Parathyroid adenoma (tissue), 2 donors: ENCODE measurements around the gene NR2C2.
"Not testable (repeated sequence)": the region's sequence is repeated elsewhere in the genome, so short reads cannot be mapped to it uniquely, and the experiment has no call there.

Experiments used
- H2AFZ ChIP-seq: fragments of 300-600 bp; sonication (generic); one replicate; pipeline ENCODE4 v1.7.0; 2017; ENCODE audit warnings: antibody characterized with exemption, mild to moderate bottlenecking
- H3K27ac ChIP-seq: fragments of 300-600 bp; sonication (generic); one replicate; pipeline ENCODE4 v1.7.0; 2017
- H3K27me3 ChIP-seq: fragments of 300-600 bp; sonication (generic); one replicate; pipeline ENCODE4 v1.7.0; 2017; ENCODE audit warnings: low read length; ENCODE audit not compliant: control insufficient read depth, insufficient read depth
- H3K36me3 ChIP-seq: fragments of 300-600 bp; sonication (generic); one replicate; pipeline ENCODE4 v1.7.0; 2017; ENCODE audit warnings: low read length; ENCODE audit not compliant: control insufficient read depth, insufficient read depth
- H3K4me1 ChIP-seq: fragments of 300-600 bp; sonication (generic); one replicate; pipeline ENCODE4 v1.7.0; 2017; ENCODE audit warnings: control low read depth
- H3K4me2 ChIP-seq: fragments of 300-600 bp; sonication (generic); one replicate; pipeline ENCODE4 v1.7.0; 2017; ENCODE audit warnings: low read length
- H3K4me3 ChIP-seq: fragments of 300-600 bp; sonication (generic); one replicate; pipeline ENCODE4 v1.7.0; 2017; ENCODE audit warnings: low read depth, low read length
- H3K79me2 ChIP-seq: fragments of 300-600 bp; sonication (generic); one replicate; pipeline ENCODE4 v1.7.0; 2017; ENCODE audit warnings: control low read depth
- H3K9ac ChIP-seq: fragments of 300-600 bp; sonication (generic); one replicate; pipeline ENCODE4 v1.7.0; 2017; ENCODE audit warnings: mild to moderate bottlenecking
- H3K9me3 ChIP-seq: fragments of 300-600 bp; sonication (generic); one replicate; pipeline ENCODE4 v1.7.0; 2017; ENCODE audit warnings: low read length; ENCODE audit not compliant: control insufficient read depth
- TF ChIP-seq, protein P1 (sequence below): fragments of 300-600 bp; sonication (generic); IDR thresholded peaks from one replicate; pipeline ENCODE4 v1.7.0; 2017; ENCODE audit warnings: antibody characterized with exemption, mild to moderate bottlenecking
- donor health status: primary hyperparathyroidism.

Gene NR2C2

DNA sequence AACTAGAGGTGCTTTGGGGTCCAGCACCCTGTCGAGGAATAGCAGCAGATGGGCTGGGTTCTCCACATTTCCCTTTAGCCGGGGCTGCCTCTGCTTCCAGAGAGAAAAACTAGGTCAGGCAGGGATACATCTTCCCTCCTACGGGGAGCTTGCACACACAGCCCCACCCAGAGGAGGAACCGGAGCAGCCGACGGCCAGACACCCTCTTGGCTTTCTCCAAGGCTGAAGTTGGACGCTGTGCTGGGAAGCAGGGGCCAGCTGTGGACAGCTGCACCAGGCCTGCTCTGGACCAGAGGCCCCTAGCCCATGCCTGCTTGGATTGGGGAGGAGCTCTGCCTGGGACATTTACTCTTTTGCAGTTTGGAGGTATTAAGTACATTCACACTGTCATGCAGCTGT lies 44.7 kb upstream of the NR2C2 start:
- TF ChIP-seq, protein P1, sequence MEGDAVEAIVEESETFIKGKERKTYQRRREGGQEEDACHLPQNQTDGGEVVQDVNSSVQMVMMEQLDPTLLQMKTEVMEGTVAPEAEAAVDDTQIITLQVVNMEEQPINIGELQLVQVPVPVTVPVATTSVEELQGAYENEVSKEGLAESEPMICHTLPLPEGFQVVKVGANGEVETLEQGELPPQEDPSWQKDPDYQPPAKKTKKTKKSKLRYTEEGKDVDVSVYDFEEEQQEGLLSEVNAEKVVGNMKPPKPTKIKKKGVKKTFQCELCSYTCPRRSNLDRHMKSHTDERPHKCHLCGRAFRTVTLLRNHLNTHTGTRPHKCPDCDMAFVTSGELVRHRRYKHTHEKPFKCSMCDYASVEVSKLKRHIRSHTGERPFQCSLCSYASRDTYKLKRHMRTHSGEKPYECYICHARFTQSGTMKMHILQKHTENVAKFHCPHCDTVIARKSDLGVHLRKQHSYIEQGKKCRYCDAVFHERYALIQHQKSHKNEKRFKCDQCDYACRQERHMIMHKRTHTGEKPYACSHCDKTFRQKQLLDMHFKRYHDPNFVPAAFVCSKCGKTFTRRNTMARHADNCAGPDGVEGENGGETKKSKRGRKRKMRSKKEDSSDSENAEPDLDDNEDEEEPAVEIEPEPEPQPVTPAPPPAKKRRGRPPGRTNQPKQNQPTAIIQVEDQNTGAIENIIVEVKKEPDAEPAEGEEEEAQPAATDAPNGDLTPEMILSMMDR = no peak
- Histone ChIP-seq H3K9me3 (no peaks in the 10 kb centered on the region), H3K27ac (no peak overlapping the region)

DNA sequence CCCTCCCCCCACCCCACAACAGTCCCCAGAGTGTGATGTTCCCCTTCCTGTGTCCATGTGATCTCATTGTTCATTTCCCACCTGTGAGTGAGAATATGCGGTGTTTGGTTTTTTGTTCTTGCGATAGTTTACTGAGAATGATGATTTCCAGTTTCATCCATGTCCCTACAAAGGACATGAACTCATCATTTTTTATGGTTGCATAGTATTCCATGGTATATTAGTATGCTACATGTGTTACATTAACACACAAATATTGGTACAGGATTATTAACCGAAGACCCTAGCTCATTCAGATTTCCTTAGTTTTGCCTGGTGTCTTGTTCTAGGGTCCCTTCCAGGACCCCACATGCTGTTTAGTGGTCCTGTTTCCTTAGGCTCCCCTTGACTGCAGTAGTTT lies 43.9 kb upstream of the NR2C2 start:
- not testable (repeated sequence) for H2AFZ ChIP-seq, H3K4me2 ChIP-seq, H3K4me3 ChIP-seq, H3K27me3 ChIP-seq, H3K9ac ChIP-seq, H3K4me1 ChIP-seq, H3K27ac ChIP-seq, H3K9me3 ChIP-seq, H3K36me3 ChIP-seq, H3K79me2 ChIP-seq

More for the DNA sequence above, 44.7 kb upstream of the NR2C2 start:
- H2AFZ ChIP-seq = no peak overlapping the region
- no peaks in the 10 kb centered on the region for H3K4me1 ChIP-seq
- H3K4me3 ChIP-seq = no peak overlapping the region
- no peaks in the 10 kb centered on the region for H3K36me3 ChIP-seq
- no peaks in the 10 kb centered on the region for H3K79me2 ChIP-seq
- no peak overlapping the region for H3K9ac ChIP-seq
- H3K27me3 ChIP-seq = no peaks in the 10 kb centered on the region
- no peak overlapping the region for H3K4me2 ChIP-seq

DNA sequence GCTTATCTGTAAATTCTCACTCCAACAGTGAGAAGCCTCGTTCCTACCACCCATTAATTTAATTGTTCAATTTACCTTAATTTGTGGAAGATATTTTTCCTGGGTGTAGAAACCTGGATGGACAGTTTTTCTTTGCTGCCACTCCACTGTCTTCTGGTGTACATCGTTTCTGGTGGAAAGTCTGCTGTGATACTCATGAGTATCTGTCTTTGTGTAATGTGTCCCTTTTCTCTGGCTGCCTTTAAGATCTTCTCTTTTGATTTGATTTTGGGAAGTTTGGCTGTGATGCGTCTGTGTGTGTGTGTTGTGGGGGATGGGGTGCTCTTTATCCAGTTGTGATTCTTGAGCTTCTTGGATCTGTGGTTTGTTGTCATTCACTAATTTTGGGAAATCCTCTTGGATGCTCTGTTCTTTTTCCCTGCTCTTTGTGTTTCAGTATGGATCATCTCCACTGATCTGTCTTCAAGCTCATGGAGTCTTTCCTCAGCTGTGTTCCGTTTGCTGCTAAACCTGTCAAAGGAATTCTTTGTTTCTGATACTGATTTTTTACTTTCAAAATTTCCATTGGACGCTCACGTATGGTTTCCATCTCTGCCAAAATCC lies 42.2 kb upstream of the NR2C2 start:
- Histone ChIP-seq H3K79me2 (no peaks in the 10 kb centered on the region), H3K9ac (no peak overlapping the region), H3K36me3 (no peaks in the 10 kb centered on the region), H3K4me3 (no peak overlapping the region), H2AFZ (no peak overlapping the region), H3K27me3 (no peaks in the 10 kb centered on the region), H3K27ac (no peak overlapping the region), H3K4me2 (no peak overlapping the region), H3K9me3 (no peaks in the 10 kb centered on the region), H3K4me1 (no peaks in the 10 kb centered on the region)
- TF ChIP-seq, protein P1 = no peak

DNA sequence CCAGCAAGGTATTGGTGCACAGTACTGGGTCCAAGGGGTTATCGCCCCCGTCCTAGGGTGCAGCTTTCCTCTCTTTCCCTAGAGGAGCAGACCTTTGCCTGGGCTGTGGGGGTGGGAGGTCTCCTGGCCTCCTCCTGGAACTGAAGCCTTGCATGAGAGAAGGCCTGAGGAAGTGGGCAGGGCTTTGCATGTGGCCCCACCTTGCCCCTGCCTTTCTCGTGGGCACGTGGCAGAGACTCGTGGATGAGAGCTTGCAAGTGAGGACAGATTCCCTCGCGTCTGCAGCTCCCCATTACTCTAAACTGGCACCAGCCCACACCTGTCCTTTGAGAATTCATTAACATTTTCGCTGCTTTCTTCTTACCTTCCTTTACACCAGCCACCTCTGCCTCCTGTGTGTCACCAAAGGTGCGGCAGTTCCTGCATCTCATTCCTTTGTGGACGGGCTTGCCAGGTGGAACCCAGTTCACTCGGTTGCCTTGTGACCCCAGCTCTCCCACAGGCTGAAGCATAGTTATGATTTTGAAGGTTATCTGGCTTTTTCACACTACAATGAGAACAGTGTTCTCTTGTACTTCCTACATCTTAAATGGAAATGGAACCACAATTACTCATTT lies 40.9 kb upstream of the NR2C2 start:
- Histone ChIP-seq H3K9me3 (no peaks in the 10 kb centered on the region), H3K36me3 (no peaks in the 10 kb centered on the region), H2AFZ (no peak overlapping the region), H3K27ac (no peak overlapping the region), H3K4me3 (no peak overlapping the region), H3K4me2 (no peak overlapping the region), H3K79me2 (no peaks in the 10 kb centered on the region), H3K27me3 (no peaks in the 10 kb centered on the region), H3K4me1 (no peaks in the 10 kb centered on the region), H3K9ac (no peak overlapping the region)
- TF ChIP-seq, protein P1 = no peak

DNA sequence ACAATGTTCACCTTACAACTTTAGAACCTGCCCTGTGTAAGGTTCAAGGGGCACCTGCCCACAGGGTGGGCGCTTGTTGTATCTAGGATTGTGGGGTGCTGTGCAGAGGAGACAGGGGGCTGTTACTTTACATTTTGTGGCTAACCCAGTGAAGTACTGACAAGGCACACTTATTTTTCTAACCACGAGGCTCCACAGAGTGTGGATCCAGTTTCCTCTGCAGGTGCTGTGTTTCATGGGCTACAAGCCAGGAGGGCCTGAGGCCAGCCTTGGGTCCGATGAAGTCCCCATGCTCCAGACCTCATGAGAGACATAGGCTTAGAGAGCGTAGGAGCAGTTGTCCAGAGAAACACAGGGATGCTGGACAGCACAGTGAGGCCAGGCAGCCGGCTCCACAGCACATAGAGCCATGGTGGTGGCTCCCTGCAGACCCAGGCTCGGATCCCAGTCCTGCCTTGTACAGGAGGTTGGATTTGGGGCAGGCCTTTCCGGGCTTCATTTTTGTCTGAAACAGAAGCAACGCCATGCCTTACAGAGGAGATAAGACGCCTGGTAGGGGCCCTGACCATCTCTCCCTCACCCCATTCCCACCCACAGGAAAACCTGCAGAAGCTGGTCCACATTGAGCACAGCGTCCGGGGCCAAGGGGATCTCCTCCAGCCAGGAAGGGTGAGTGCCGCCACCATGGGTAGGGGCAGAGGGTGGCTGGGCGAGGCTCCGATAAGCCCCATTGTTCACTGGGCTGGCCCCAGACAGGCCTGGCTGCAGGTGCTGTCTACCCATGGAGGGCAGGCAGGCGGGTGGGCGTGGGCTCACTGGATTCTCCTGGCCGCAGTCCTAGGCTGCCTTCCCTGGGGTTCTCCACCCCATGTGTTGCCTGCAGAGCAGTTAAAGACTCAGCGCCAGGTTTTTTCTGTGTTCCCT lies 40.1 kb upstream of the NR2C2 start:
- TF ChIP-seq, protein P1 = no peak
- Histone ChIP-seq H3K9ac (no peak overlapping the region), H3K27ac (no peak overlapping the region)

More for the DNA sequence above, 40.1 kb upstream of the NR2C2 start:
- Histone ChIP-seq H3K27me3 (no peaks in the 10 kb centered on the region), H3K9me3 (no peaks in the 10 kb centered on the region), H3K4me3 (no peak overlapping the region), H2AFZ (no peak overlapping the region), H3K36me3 (no peaks in the 10 kb centered on the region), H3K4me2 (no peak overlapping the region), H3K79me2 (no peaks in the 10 kb centered on the region), H3K4me1 (no peaks in the 10 kb centered on the region)
